ENCODE results near the gene GPC2. TPM values are rescaled to one million over a fixed set of nuclear protein-coding genes. Genes with fewer than 3 reads are reported as not detected.
"Not testable (repeated sequence)": the region's sequence is repeated elsewhere in the genome, so short reads cannot be mapped to it uniquely, and the experiment has no call there.

GPC2 gene
- total RNA-seq, 1 experiment from 2014 or later = 45.2 TPM

- no peak overlapping the region for H3K4ac ChIP-seq (ENCODE audit: low read depth, low read length)
- no peak overlapping the region for H2BK5ac ChIP-seq (ENCODE audit: insufficient read length, low read length)
- H2AK5ac ChIP-seq (ENCODE audit: insufficient read length, low read length) = no peak overlapping the region
- H3K56ac ChIP-seq (ENCODE audit: insufficient read length, low read depth, low read length) = no peak overlapping the region
- H3T11ph ChIP-seq (ENCODE audit: low read length) = no peak overlapping the region
- H3K27ac ChIP-seq (ENCODE audit: insufficient read length, low read depth, low read length) = no peak overlapping the region
- no peak overlapping the region for H3K27ac Mint-ChIP-seq
- no peaks in the 10 kb centered on the region for H3K9me3 ChIP-seq (ENCODE audit: control insufficient read depth, low read depth, low read length)
- H4K5ac ChIP-seq (ENCODE audit: insufficient read length, low read depth, low read length) = no peak overlapping the region
- H3K4me1 ChIP-seq (ENCODE audit: insufficient read depth, low read length) = no peaks in the 10 kb centered on the region; the same call in 1 of the 2 replicates
- no peak overlapping the region for H3K4me3 Mint-ChIP-seq
- H3K27me3 Mint-ChIP-seq (ENCODE audit: low read depth) = peaks cover 46% of the 10 kb centered on the region
- no peaks in the 10 kb centered on the region for H3K9me3 Mint-ChIP-seq
- TF ChIP-seq CTCF (conservative IDR thresholded peaks at IDR 0.05) = no peak
- no peaks in the 10 kb centered on the region for H3K79me2 ChIP-seq (ENCODE audit: insufficient read depth, low read length)
- no peak overlapping the region for H4K8ac ChIP-seq (replicated peaks; ENCODE audit: insufficient read length, low read depth, low read length)
- no peaks in the 10 kb centered on the region; the same call in none of the 2 replicates for H3K27me3 ChIP-seq (ENCODE audit: insufficient read depth, low read length)
- DNase-seq = no peak
- H3K23ac ChIP-seq (ENCODE audit: insufficient read length, low read depth, low read length) = no peak overlapping the region
- no peak overlapping the region for H4K91ac ChIP-seq (ENCODE audit: insufficient read length, low read depth, low read length)
- H3K4me1 Mint-ChIP-seq = peaks cover 23 to 30% of the 10 kb centered on the region in 2 experiments
- no peak overlapping the region for H3K18ac ChIP-seq (ENCODE audit: insufficient read length, low read depth, low read length)
- no peak overlapping the region for H2BK12ac ChIP-seq (ENCODE audit: insufficient read length, low read depth, low read length)
- WGBS (ENCODE audit: extremely low coverage, insufficient read length, low lambda C conversion rate) = no CpG with 5 or more reads among the region's 10 CpGs
- no peaks in the 10 kb centered on the region for H3K36me3 Mint-ChIP-seq (ENCODE audit: insufficient read depth in 1 of 3, low read depth in 3 of 3)
- no peak overlapping the region for H2BK120ac ChIP-seq (ENCODE audit: low read depth, low read length, poor library complexity, severe bottlenecking)
- H2AFZ ChIP-seq (ENCODE audit: low read length) = no peak overlapping the region
- no peak overlapping the region for H3K4me2 ChIP-seq (ENCODE audit: insufficient read depth, insufficient read length, low read length)
- H3K9ac ChIP-seq (ENCODE audit: extremely low read depth, insufficient read length, low read length) = no peak overlapping the region
- H2BK20ac ChIP-seq (ENCODE audit: low read depth, low read length, poor library complexity, severe bottlenecking) = no peak overlapping the region
- no peaks in the 10 kb centered on the region for H3K23me2 ChIP-seq (ENCODE audit: insufficient read length, low read depth, low read length, poor library complexity, severe bottlenecking)
- no peak overlapping the region for H3K14ac ChIP-seq (ENCODE audit: insufficient read depth, low read length)
- H4K20me1 ChIP-seq (ENCODE audit: control insufficient read depth, insufficient read depth, insufficient read length) = no peaks in the 10 kb centered on the region
- H2BK15ac ChIP-seq (ENCODE audit: low read depth, low read length) = no peak overlapping the region
- no peaks in the 10 kb centered on the region for H3K79me1 ChIP-seq (ENCODE audit: insufficient read depth, low read depth, low read length, poor library complexity, severe bottlenecking)
These were observed 21.1 kb upstream of the GPC2 start for GRCh38 chr7:100198266-100198665.

GRCh38 chr7:100195901-100196322, 18.7 kb upstream of the GPC2 start:
- not testable (repeated sequence) for DNase-seq; H4K91ac ChIP-seq (ENCODE audit: insufficient read length, low read depth, low read length); H2BK120ac ChIP-seq (ENCODE audit: low read depth, low read length, poor library complexity, severe bottlenecking); H3K14ac ChIP-seq (ENCODE audit: insufficient read depth, low read length); H3K4me3 Mint-ChIP-seq; H3K23me2 ChIP-seq (ENCODE audit: insufficient read length, low read depth, low read length, poor library complexity, severe bottlenecking); H4K8ac ChIP-seq (replicated peaks; ENCODE audit: insufficient read length, low read depth, low read length); H3K27ac Mint-ChIP-seq; H2BK20ac ChIP-seq (ENCODE audit: low read depth, low read length, poor library complexity, severe bottlenecking); H3T11ph ChIP-seq (ENCODE audit: low read length); H3K9ac ChIP-seq (ENCODE audit: extremely low read depth, insufficient read length, low read length); H3K27ac ChIP-seq (ENCODE audit: insufficient read length, low read depth, low read length); H3K18ac ChIP-seq (ENCODE audit: insufficient read length, low read depth, low read length); H2BK15ac ChIP-seq (ENCODE audit: low read depth, low read length); H3K79me2 ChIP-seq (ENCODE audit: insufficient read depth, low read length); H3K79me1 ChIP-seq (ENCODE audit: insufficient read depth, low read depth, low read length, poor library complexity, severe bottlenecking); H3K4ac ChIP-seq (ENCODE audit: low read depth, low read length); H2AFZ ChIP-seq (ENCODE audit: low read length); H3K4me2 ChIP-seq (ENCODE audit: insufficient read depth, insufficient read length, low read length); H4K20me1 ChIP-seq (ENCODE audit: control insufficient read depth, insufficient read depth, insufficient read length); H2AK5ac ChIP-seq (ENCODE audit: insufficient read length, low read length); H3K27me3 ChIP-seq (ENCODE audit: insufficient read depth, low read length); H2BK5ac ChIP-seq (ENCODE audit: insufficient read length, low read length); H3K9me3 ChIP-seq (ENCODE audit: control insufficient read depth, low read depth, low read length); H3K9me3 Mint-ChIP-seq; H2BK12ac ChIP-seq (ENCODE audit: insufficient read length, low read depth, low read length); H3K23ac ChIP-seq (ENCODE audit: insufficient read length, low read depth, low read length); H3K4me1 ChIP-seq (ENCODE audit: insufficient read depth, low read length); H3K56ac ChIP-seq (ENCODE audit: insufficient read length, low read depth, low read length); H4K5ac ChIP-seq (ENCODE audit: insufficient read length, low read depth, low read length); H3K36me3 Mint-ChIP-seq (ENCODE audit: insufficient read depth in 1 of 3, low read depth in 3 of 3)
- H3K27me3 Mint-ChIP-seq (ENCODE audit: low read depth) = peaks cover 37% of the 10 kb centered on the region
- WGBS (ENCODE audit: extremely low coverage, insufficient read length, low lambda C conversion rate) = no CpG with 5 or more reads among the region's 6 CpGs
- peaks cover 10 to 16% of the 10 kb centered on the region in 2 experiments for H3K4me1 Mint-ChIP-seq

Data from H9 (cell line).